ENCODE measurements around the gene KIF16B.

The KIF16B gene

GRCh38 chr20:16378122-16378521 lies 195.1 kb downstream of the KIF16B start:
- Histone ChIP-seq H3K36me3 (ENCODE audit: control insufficient read depth in 1 of 2, insufficient read depth in 2 of 2, low read depth in 1 of 2, low read length in 2 of 2) (peaks cover 9 to 44% of the 10 kb centered on the region in 2 experiments), H3K23ac (ENCODE audit: low read length in 2 of 2) (no peak overlapping the region), H3K4me2 (ENCODE audit: low read length, poor library complexity, severe bottlenecking) (no peak overlapping the region), H2BK120ac (ENCODE audit: low read depth, low read length) (no peak overlapping the region), H3K27me3 (ENCODE audit: control insufficient read depth in 1 of 2, insufficient read depth in 1 of 2, low read length in 2 of 2) (no peaks in the 10 kb centered on the region), H2AFZ (ENCODE audit: low read depth, low read length) (no peak overlapping the region), H3K9ac (ENCODE audit: low read length) (no peak overlapping the region), H3K79me1 (replicated peaks; ENCODE audit: low read length, poor library complexity, severe bottlenecking) (no peaks in the 10 kb centered on the region), H3K27ac (ENCODE audit: low read length, poor library complexity, severe bottlenecking) (no peak overlapping the region), H2BK5ac (ENCODE audit: low read depth, low read length, poor library complexity, severe bottlenecking) (no peak overlapping the region), H2BK15ac (ENCODE audit: low read depth, poor library complexity, severe bottlenecking) (no peak overlapping the region), H3K4me1 (ENCODE audit: control insufficient read depth, insufficient read depth, low read depth, low read length) (no peaks in the 10 kb centered on the region), H3K18ac (ENCODE audit: low read depth in 1 of 2, low read length in 2 of 2) (no peak overlapping the region), H4K91ac (ENCODE audit: low read length) (no peak overlapping the region), H2AK5ac (ENCODE audit: low read length, severe bottlenecking) (no peak overlapping the region), H4K8ac (ENCODE audit: low read length) (no peak overlapping the region), H3K4me3 (ENCODE audit: insufficient read depth in 1 of 2, low read depth in 1 of 2, low read length in 2 of 2) (no peak overlapping the region), H3K14ac (ENCODE audit: low read length in 2 of 2) (no peak overlapping the region), H3K4ac (ENCODE audit: low read depth in 1 of 2, low read length in 2 of 2) (no peak overlapping the region), H3K9me3 (ENCODE audit: control insufficient read depth, low read length) (no peaks in the 10 kb centered on the region), H2BK12ac (ENCODE audit: low read length in 2 of 2) (no peak overlapping the region)
- DNase-seq: no peak
- no CpG with 5 or more reads among the region's 1 CpG for WGBS

DNA sequence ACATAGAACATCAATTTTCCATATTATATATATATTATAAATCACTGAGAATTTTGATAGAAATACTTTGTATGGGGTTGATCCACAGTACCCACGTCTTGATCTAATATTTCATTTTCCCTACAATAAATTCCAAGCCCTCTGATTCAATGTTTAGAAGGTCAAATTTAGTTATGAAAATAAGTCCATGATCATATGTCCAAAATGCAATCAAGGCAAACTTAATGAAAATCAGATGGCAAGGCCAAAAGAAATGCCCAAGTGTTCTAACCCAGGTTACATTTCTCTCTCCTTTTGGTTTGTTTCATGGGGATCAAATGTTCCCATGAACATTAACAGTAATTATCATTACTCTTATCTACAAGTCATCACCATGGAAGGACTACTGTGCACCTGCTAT lies 203.8 kb downstream of the KIF16B start:
- DNase-seq: no peak
- H3K23ac ChIP-seq (ENCODE audit: low read length in 2 of 2): no peak overlapping the region
- WGBS: no CpG with 5 or more reads among the region's 1 CpG

GRCh38 chr20:16368645-16369292 lies 204.5 kb downstream of the KIF16B start:
- Histone ChIP-seq H2AFZ (ENCODE audit: low read depth, low read length) (no peak overlapping the region), H3K9ac (ENCODE audit: low read length) (no peak overlapping the region), H3K18ac (ENCODE audit: low read depth in 1 of 2, low read length in 2 of 2) (no peak overlapping the region), H3K79me1 (replicated peaks; ENCODE audit: low read length, poor library complexity, severe bottlenecking) (no peaks in the 10 kb centered on the region), H3K27ac (ENCODE audit: low read length, poor library complexity, severe bottlenecking) (no peak overlapping the region), H3K27me3 (ENCODE audit: control insufficient read depth in 1 of 2, insufficient read depth in 1 of 2, low read length in 2 of 2) (no peaks in the 10 kb centered on the region), H3K9me3 (ENCODE audit: control insufficient read depth, low read length) (no peaks in the 10 kb centered on the region), H2AK5ac (ENCODE audit: low read length, severe bottlenecking) (no peak overlapping the region), H3K14ac (ENCODE audit: low read length in 2 of 2) (no peak overlapping the region), H3K23ac (ENCODE audit: low read length in 2 of 2) (no peak overlapping the region), H2BK5ac (ENCODE audit: low read depth, low read length, poor library complexity, severe bottlenecking) (no peak overlapping the region), H3K4ac (ENCODE audit: low read depth in 1 of 2, low read length in 2 of 2) (no peak overlapping the region), H3K36me3 (ENCODE audit: control insufficient read depth in 1 of 2, insufficient read depth in 2 of 2, low read depth in 1 of 2, low read length in 2 of 2) (peaks cover 0 to 45% of the 10 kb centered on the region in 2 experiments), H3K4me2 (ENCODE audit: low read length, poor library complexity, severe bottlenecking) (no peak overlapping the region), H4K8ac (ENCODE audit: low read length) (peak overlapping the region; percentile 51), H3K4me1 (ENCODE audit: control insufficient read depth, insufficient read depth, low read depth, low read length) (peaks cover 8% of the 10 kb centered on the region), H2BK15ac (ENCODE audit: low read depth, poor library complexity, severe bottlenecking) (no peak overlapping the region), H3K4me3 (ENCODE audit: insufficient read depth in 1 of 2, low read depth in 1 of 2, low read length in 2 of 2) (no peak overlapping the region), H2BK120ac (ENCODE audit: low read depth, low read length) (no peak overlapping the region), H4K91ac (ENCODE audit: low read length) (no peak overlapping the region), H2BK12ac (ENCODE audit: low read length in 2 of 2) (no peak overlapping the region)
- peak; percentile 68 for DNase-seq
- 84% methylated on average over 10 of the region's 11 CpGs for WGBS

More for the DNA sequence above, 203.8 kb downstream of the KIF16B start:
- Histone ChIP-seq H3K4me1 (ENCODE audit: control insufficient read depth, insufficient read depth, low read depth, low read length) (peaks cover 8% of the 10 kb centered on the region), H2BK5ac (ENCODE audit: low read depth, low read length, poor library complexity, severe bottlenecking) (no peak overlapping the region), H3K27me3 (ENCODE audit: control insufficient read depth in 1 of 2, insufficient read depth in 1 of 2, low read length in 2 of 2) (no peaks in the 10 kb centered on the region), H3K18ac (ENCODE audit: low read depth in 1 of 2, low read length in 2 of 2) (no peak overlapping the region), H3K9me3 (ENCODE audit: control insufficient read depth, low read length) (no peaks in the 10 kb centered on the region), H3K4ac (ENCODE audit: low read depth in 1 of 2, low read length in 2 of 2) (no peak overlapping the region), H3K79me1 (replicated peaks; ENCODE audit: low read length, poor library complexity, severe bottlenecking) (no peaks in the 10 kb centered on the region), H2BK120ac (ENCODE audit: low read depth, low read length) (no peak overlapping the region), H3K4me2 (ENCODE audit: low read length, poor library complexity, severe bottlenecking) (no peak overlapping the region), H4K91ac (ENCODE audit: low read length) (no peak overlapping the region), H2AFZ (ENCODE audit: low read depth, low read length) (no peak overlapping the region), H2BK15ac (ENCODE audit: low read depth, poor library complexity, severe bottlenecking) (no peak overlapping the region), H3K4me3 (ENCODE audit: insufficient read depth in 1 of 2, low read depth in 1 of 2, low read length in 2 of 2) (no peak overlapping the region), H3K36me3 (ENCODE audit: control insufficient read depth in 1 of 2, insufficient read depth in 2 of 2, low read depth in 1 of 2, low read length in 2 of 2) (peaks cover 0 to 51% of the 10 kb centered on the region in 2 experiments), H2BK12ac (ENCODE audit: low read length in 2 of 2) (no peak overlapping the region), H3K27ac (ENCODE audit: low read length, poor library complexity, severe bottlenecking) (no peak overlapping the region), H3K9ac (ENCODE audit: low read length) (no peak overlapping the region), H4K8ac (ENCODE audit: low read length) (no peak overlapping the region), H3K14ac (ENCODE audit: low read length in 2 of 2) (no peak overlapping the region), H2AK5ac (ENCODE audit: low read length, severe bottlenecking) (no peak overlapping the region)

DNA sequence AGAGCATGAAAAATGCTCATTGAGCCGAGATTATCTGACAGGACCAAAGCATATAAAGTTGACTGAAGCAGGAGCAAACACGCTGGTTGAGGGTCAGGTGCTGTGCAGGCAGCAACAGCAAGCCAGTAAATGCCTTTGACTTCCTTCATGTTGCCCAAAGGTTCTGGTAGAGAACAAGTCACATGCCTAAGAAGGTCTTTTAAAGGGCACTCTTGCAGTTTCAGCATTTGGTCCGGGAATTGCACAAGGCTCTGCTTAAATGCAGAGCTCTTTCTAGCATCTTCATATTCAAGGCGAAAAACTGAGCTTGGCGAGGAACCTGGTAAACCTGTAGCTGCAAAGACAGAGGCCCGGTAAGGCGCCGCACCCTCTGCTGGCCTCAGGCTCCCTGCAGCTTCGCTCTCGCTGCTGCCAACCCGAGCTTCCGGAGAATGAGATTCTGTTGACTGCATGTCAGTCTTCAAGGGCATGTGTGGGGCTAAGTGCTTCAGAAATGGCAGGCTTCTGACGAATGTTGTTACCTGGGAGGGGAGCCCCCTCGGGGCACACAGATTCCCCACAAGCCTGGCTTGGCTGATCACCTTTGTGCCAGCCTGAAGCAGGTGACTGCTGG lies 205.2 kb downstream of the KIF16B start:
- DNase-seq: no peak
- Histone ChIP-seq H3K4me2 (ENCODE audit: low read length, poor library complexity, severe bottlenecking) (no peak overlapping the region), H3K79me1 (replicated peaks; ENCODE audit: low read length, poor library complexity, severe bottlenecking) (no peaks in the 10 kb centered on the region), H3K27ac (ENCODE audit: low read length, poor library complexity, severe bottlenecking) (no peak overlapping the region), H3K14ac (ENCODE audit: low read length in 2 of 2) (no peak overlapping the region), H2BK120ac (ENCODE audit: low read depth, low read length) (no peak overlapping the region), H2AFZ (ENCODE audit: low read depth, low read length) (no peak overlapping the region), H3K4ac (ENCODE audit: low read depth in 1 of 2, low read length in 2 of 2) (no peak overlapping the region), H3K18ac (ENCODE audit: low read depth in 1 of 2, low read length in 2 of 2) (no peak overlapping the region), H3K4me1 (ENCODE audit: control insufficient read depth, insufficient read depth, low read depth, low read length) (peaks cover 8% of the 10 kb centered on the region), H3K4me3 (ENCODE audit: insufficient read depth in 1 of 2, low read depth in 1 of 2, low read length in 2 of 2) (no peak overlapping the region), H3K9me3 (ENCODE audit: control insufficient read depth, low read length) (no peaks in the 10 kb centered on the region), H3K36me3 (ENCODE audit: control insufficient read depth in 1 of 2, insufficient read depth in 2 of 2, low read depth in 1 of 2, low read length in 2 of 2) (peaks cover 0 to 44% of the 10 kb centered on the region in 2 experiments), H3K9ac (ENCODE audit: low read length) (no peak overlapping the region), H2BK12ac (ENCODE audit: low read length in 2 of 2) (no peak overlapping the region), H3K27me3 (ENCODE audit: control insufficient read depth in 1 of 2, insufficient read depth in 1 of 2, low read length in 2 of 2) (no peaks in the 10 kb centered on the region), H4K91ac (ENCODE audit: low read length) (no peak overlapping the region), H3K23ac (ENCODE audit: low read length in 2 of 2) (no peak overlapping the region), H4K8ac (ENCODE audit: low read length) (no peak overlapping the region), H2AK5ac (ENCODE audit: low read length, severe bottlenecking) (no peak overlapping the region), H2BK5ac (ENCODE audit: low read depth, low read length, poor library complexity, severe bottlenecking) (no peak overlapping the region), H2BK15ac (ENCODE audit: low read depth, poor library complexity, severe bottlenecking) (no peak overlapping the region)
- WGBS: 95% methylated on average over 14 of the region's 14 CpGs

Data from mesenchymal stem cell (in vitro differentiated cells and primary cell).